ENCODE results near the gene NFAM1.
A peak's percentile ranks its signal among the peaks of the same experiment; 100 is the strongest.

NFAM1 gene

GRCh38 chr22:42459287-42460063 is 27.3 kb upstream of the NFAM1 start:
- no peak for FAIRE-seq
- no peak for TF ChIP-seq TAF1 (IDR thresholded peaks at IDR 0.05; ENCODE audit: low read depth, low read length)
- no peak for TF ChIP-seq POLR2AphosphoS5 (IDR thresholded peaks at IDR 0.05; ENCODE audit: low read depth, low read length)
- no peak for TF ChIP-seq SPI1 (IDR thresholded peaks at IDR 0.05; ENCODE audit: low read depth, low read length)
- no peak for TF ChIP-seq PAX5 (IDR thresholded peaks at IDR 0.05; ENCODE audit: insufficient read depth, low read length, severe bottlenecking)
- no peak for TF ChIP-seq POU2F2 (IDR thresholded peaks at IDR 0.05; ENCODE audit: low read depth, low read length)
- DNase-seq (ENCODE audit: insufficient read length, low spot score) = no peak

DNA sequence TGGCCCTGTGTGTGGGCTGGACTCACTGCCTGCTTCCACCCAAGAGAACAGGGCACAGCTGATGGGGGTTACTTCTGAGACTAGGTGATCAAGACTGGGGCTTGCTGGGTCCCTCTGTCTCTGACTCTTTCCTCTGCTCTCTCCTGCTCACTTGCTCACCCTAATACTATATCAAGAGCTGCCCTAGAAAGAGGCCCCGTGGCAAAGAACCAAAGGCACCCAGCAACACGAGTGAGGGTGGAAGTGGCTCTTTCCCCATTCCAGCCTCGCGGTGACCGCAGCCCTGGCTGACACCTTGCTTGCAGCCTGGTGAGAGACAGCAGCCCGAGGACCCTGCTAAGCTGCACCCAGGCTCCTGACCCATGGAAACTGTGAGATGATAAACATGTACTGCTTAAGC is 20.7 kb upstream of the NFAM1 start:
- DNase-seq (ENCODE audit: insufficient read length, low spot score) (no peak), FAIRE-seq (no peak)
- TF ChIP-seq POU2F2 (IDR thresholded peaks at IDR 0.05; ENCODE audit: low read depth, low read length) (no peak), POLR2A (IDR thresholded peaks at IDR 0.05; ENCODE audit: low read depth, low read length) (no peak), POLR2AphosphoS5 (IDR thresholded peaks at IDR 0.05; ENCODE audit: low read depth, low read length) (no peak), SPI1 (IDR thresholded peaks at IDR 0.05; ENCODE audit: low read depth, low read length) (no peak), TAF1 (IDR thresholded peaks at IDR 0.05; ENCODE audit: low read depth, low read length) (no peak), PAX5 (IDR thresholded peaks at IDR 0.05; ENCODE audit: insufficient read depth, low read length, severe bottlenecking) (no peak)

DNA sequence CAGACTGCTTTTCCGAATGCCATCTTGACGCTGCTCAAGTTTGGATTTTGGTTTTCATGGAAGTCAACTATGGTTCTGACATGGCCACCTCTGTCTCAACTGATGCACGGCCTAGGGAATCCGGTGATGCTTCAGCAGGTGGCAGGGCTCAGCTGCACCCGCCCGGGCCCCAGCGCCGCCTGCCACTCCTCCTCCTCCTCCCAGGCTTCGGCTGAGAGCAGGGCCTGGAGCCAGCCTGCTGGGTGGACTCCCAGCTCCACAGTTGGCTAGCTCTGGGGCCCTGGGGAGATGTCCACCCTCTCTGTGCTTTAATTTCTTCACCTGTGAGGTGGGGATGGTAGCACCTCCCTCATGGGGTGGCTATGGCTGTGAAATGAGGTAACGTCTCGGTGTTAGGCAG is 20.3 kb upstream of the NFAM1 start:
- DNase-seq (ENCODE audit: insufficient read length, low spot score) = no peak
- TF ChIP-seq PAX5 (IDR thresholded peaks at IDR 0.05; ENCODE audit: insufficient read depth, low read length, severe bottlenecking) (no peak), POU2F2 (IDR thresholded peaks at IDR 0.05; ENCODE audit: low read depth, low read length) (no peak), POLR2AphosphoS5 (IDR thresholded peaks at IDR 0.05; ENCODE audit: low read depth, low read length) (no peak), SPI1 (IDR thresholded peaks at IDR 0.05; ENCODE audit: low read depth, low read length) (no peak), POLR2A (IDR thresholded peaks at IDR 0.05; ENCODE audit: low read depth, low read length) (no peak), TAF1 (IDR thresholded peaks at IDR 0.05; ENCODE audit: low read depth, low read length) (no peak)
- FAIRE-seq = no peak

DNA sequence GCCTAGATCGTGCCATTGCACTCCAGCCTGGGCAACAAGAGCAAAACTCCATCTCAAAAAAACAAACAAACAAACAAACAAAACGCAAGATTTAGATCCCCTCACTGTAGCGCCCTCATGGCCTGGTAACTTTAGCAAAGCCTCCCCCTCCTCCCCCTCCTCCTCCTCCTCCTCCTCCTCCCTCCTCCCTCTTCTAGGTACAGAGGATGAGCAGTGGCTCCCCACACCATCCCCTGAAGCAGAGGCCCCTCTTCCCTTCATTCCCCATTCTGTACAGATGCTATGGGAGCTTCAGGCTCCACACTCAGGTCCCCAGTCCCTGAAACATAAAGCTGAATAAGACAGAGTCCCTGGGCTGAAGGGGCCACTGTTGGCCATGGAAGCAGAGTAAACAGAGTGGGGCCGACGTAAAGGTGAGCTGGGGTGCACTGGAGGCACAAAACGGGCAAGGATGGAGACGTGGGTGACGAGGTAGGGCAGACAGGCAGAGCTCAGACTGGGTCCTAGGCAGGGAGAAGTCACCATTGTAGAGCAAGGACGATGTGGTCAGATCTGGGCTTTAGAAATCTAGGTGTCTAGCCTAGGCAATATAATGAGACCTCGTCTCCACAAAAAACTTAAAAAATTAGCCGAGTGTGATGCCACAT is 19.4 kb upstream of the NFAM1 start:
- FAIRE-seq (no peak), DNase-seq (ENCODE audit: insufficient read length, low spot score) (no peak)
- no peak for TF ChIP-seq SPI1 (IDR thresholded peaks at IDR 0.05; ENCODE audit: low read depth, low read length)
- no peak for TF ChIP-seq POU2F2 (IDR thresholded peaks at IDR 0.05; ENCODE audit: low read depth, low read length)
- no peak for TF ChIP-seq TAF1 (IDR thresholded peaks at IDR 0.05; ENCODE audit: low read depth, low read length)
- no peak for TF ChIP-seq POLR2AphosphoS5 (IDR thresholded peaks at IDR 0.05; ENCODE audit: low read depth, low read length)
- no peak for TF ChIP-seq POLR2A (IDR thresholded peaks at IDR 0.05; ENCODE audit: low read depth, low read length)
- no peak for TF ChIP-seq PAX5 (IDR thresholded peaks at IDR 0.05; ENCODE audit: insufficient read depth, low read length, severe bottlenecking)

DNA sequence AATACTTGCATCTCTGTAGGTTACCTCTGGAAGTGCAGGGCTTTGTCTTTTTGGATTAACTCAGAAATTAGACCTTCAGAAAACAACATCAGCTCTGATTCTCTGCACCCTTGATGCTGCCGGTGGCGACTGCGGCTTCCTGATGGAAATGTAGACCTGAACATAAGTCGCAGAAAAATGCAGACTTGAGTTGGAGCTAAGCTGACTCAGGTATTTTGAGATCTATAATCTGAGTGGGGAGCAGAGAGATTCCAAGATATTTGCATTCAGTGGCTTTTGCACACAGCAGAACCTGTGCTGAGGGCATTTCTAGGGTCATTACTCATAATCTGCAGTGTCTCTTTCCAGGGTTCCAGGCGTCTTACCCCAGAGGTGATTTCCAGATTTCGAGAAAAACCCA is 18.7 kb upstream of the NFAM1 start:
- TF ChIP-seq POU2F2 (IDR thresholded peaks at IDR 0.05; ENCODE audit: low read depth, low read length) = no peak
- no peak for TF ChIP-seq POLR2AphosphoS5 (IDR thresholded peaks at IDR 0.05; ENCODE audit: low read depth, low read length)
- no peak for TF ChIP-seq POLR2A (IDR thresholded peaks at IDR 0.05; ENCODE audit: low read depth, low read length)
- no peak for TF ChIP-seq SPI1 (IDR thresholded peaks at IDR 0.05; ENCODE audit: low read depth, low read length)
- TF ChIP-seq TAF1 (IDR thresholded peaks at IDR 0.05; ENCODE audit: low read depth, low read length) = no peak
- no peak for TF ChIP-seq PAX5 (IDR thresholded peaks at IDR 0.05; ENCODE audit: insufficient read depth, low read length, severe bottlenecking)
- FAIRE-seq = no peak
- no peak for DNase-seq (ENCODE audit: insufficient read length, low spot score)

GRCh38 chr22:42446151-42446550 is 13.9 kb upstream of the NFAM1 start:
- FAIRE-seq (no peak), DNase-seq (ENCODE audit: insufficient read length, low spot score) (no peak)
- no peak for TF ChIP-seq POLR2A (IDR thresholded peaks at IDR 0.05; ENCODE audit: low read depth, low read length)

- TF ChIP-seq POLR2A (IDR thresholded peaks at IDR 0.05; ENCODE audit: low read depth, low read length) = peak; percentile 36
- TF ChIP-seq TAF1 (IDR thresholded peaks at IDR 0.05; ENCODE audit: low read depth, low read length) = no peak
- TF ChIP-seq POLR2AphosphoS5 (IDR thresholded peaks at IDR 0.05; ENCODE audit: low read depth, low read length) = peak; percentile 28; the same call in 1 of the 2 replicates
- no peak for TF ChIP-seq POU2F2 (IDR thresholded peaks at IDR 0.05; ENCODE audit: low read depth, low read length)
- TF ChIP-seq SPI1 (IDR thresholded peaks at IDR 0.05; ENCODE audit: low read depth, low read length) = peak; percentile 16; the same call in 1 of the 2 replicates
- TF ChIP-seq PAX5 (IDR thresholded peaks at IDR 0.05; ENCODE audit: insufficient read depth, low read length, severe bottlenecking) = no peak
- DNase-seq (ENCODE audit: insufficient read length, low spot score) = peak; percentile 62
- peak; percentile 96 for FAIRE-seq
These were observed 12.1 kb upstream of the NFAM1 start for GRCh38 chr22:42444077-42444904.

- TF ChIP-seq POLR2AphosphoS5 (IDR thresholded peaks at IDR 0.05; ENCODE audit: low read depth, low read length) (no peak), POLR2A (IDR thresholded peaks at IDR 0.05; ENCODE audit: low read depth, low read length) (no peak), SPI1 (IDR thresholded peaks at IDR 0.05; ENCODE audit: low read depth, low read length) (no peak), PAX5 (IDR thresholded peaks at IDR 0.05; ENCODE audit: insufficient read depth, low read length, severe bottlenecking) (no peak), TAF1 (IDR thresholded peaks at IDR 0.05; ENCODE audit: low read depth, low read length) (no peak), POU2F2 (IDR thresholded peaks at IDR 0.05; ENCODE audit: low read depth, low read length) (no peak)
- FAIRE-seq (peak; percentile 62), DNase-seq (ENCODE audit: insufficient read length, low spot score) (no peak)
These were observed 11.3 kb upstream of the NFAM1 start for GRCh38 chr22:42443240-42444076.
